LNCaP clone FGC (cell line): ENCODE data around the gene FZD1.
A peak's percentile ranks its signal among the peaks of the same experiment; 100 is the strongest.

Experiments used
- DNase-seq: peaks from one replicate; pipeline ENCODE4 v3.0.0-alpha.2; 2011; ENCODE audit warnings: low read depth
- H3K4me3 ChIP-seq: 2 replicates; pipeline ENCODE4 v1.5.1; 2011; ENCODE audit warnings: mild to moderate bottlenecking, low read depth, low read length, control low read depth
- TF ChIP-seq, protein P1 (sequence below): IDR thresholded peaks from 2 replicates; pipeline ENCODE4 v1.5.1; 2012; ENCODE audit warnings: mild to moderate bottlenecking; ENCODE audit not compliant: control insufficient read depth, insufficient read depth; ENCODE audit errors: extremely low read depth

The FZD1 gene

DNA sequence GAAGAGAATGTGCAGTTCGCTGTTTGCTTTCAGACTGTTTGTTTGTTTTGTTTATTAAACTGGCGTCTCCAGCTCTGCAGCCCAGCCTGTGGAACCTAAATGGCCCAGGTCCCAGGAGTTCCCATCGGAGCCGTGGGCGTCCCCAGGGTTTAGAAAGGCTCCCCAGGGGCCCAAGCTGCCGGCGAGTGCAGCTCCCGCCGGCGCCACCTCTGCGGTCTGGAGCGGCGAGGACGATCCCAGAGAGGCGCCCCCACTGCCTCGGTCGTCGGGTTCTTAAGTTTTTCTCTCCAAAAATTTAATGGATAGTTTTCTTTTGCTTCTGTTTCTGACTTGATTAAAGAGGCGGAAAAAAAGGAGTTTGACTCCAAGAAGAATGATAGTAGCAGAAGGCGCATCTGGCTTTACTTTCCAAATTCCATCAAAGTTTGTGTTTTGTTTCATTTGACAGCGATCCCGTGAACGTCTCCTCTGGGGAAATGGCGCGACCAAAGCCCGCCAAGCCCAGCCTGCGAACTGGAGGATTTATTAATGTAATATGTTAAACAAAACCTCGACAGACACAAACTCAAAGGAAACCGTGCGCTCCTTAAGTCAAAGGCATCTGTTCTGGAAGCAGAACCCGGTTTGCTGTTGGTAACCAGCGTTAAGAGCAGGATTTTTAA lies 718 bp upstream of the FZD1 start:
- DNase-seq = no peak
- H3K4me3 ChIP-seq = peak overlapping the region; percentile 66
- TF ChIP-seq, protein P1, sequence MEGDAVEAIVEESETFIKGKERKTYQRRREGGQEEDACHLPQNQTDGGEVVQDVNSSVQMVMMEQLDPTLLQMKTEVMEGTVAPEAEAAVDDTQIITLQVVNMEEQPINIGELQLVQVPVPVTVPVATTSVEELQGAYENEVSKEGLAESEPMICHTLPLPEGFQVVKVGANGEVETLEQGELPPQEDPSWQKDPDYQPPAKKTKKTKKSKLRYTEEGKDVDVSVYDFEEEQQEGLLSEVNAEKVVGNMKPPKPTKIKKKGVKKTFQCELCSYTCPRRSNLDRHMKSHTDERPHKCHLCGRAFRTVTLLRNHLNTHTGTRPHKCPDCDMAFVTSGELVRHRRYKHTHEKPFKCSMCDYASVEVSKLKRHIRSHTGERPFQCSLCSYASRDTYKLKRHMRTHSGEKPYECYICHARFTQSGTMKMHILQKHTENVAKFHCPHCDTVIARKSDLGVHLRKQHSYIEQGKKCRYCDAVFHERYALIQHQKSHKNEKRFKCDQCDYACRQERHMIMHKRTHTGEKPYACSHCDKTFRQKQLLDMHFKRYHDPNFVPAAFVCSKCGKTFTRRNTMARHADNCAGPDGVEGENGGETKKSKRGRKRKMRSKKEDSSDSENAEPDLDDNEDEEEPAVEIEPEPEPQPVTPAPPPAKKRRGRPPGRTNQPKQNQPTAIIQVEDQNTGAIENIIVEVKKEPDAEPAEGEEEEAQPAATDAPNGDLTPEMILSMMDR = no peak

DNA sequence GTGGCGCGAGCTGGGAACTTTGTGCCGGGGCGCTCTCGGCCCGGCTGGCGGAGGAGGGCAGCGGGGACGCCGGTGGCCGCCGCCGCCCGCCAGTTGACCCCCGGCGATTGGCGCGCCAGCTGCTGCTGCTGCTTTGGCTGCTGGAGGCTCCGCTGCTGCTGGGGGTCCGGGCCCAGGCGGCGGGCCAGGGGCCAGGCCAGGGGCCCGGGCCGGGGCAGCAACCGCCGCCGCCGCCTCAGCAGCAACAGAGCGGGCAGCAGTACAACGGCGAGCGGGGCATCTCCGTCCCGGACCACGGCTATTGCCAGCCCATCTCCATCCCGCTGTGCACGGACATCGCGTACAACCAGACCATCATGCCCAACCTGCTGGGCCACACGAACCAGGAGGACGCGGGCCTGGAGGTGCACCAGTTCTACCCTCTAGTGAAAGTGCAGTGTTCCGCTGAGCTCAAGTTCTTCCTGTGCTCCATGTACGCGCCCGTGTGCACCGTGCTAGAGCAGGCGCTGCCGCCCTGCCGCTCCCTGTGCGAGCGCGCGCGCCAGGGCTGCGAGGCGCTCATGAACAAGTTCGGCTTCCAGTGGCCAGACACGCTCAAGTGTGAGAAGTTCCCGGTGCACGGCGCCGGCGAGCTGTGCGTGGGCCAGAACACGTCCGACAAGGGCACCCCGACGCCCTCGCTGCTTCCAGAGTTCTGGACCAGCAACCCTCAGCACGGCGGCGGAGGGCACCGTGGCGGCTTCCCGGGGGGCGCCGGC lies 870 bp downstream of the FZD1 start:
- TF ChIP-seq, protein P1 = no peak
- DNase-seq = peak; percentile 49
- H3K4me3 ChIP-seq = peak overlapping the region; percentile 66

DNA sequence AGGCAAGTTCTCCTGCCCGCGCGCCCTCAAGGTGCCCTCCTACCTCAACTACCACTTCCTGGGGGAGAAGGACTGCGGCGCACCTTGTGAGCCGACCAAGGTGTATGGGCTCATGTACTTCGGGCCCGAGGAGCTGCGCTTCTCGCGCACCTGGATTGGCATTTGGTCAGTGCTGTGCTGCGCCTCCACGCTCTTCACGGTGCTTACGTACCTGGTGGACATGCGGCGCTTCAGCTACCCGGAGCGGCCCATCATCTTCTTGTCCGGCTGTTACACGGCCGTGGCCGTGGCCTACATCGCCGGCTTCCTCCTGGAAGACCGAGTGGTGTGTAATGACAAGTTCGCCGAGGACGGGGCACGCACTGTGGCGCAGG lies 1.4 kb downstream of the FZD1 start:
- no peak for DNase-seq
- peak overlapping the region; percentile 66 for H3K4me3 ChIP-seq
- TF ChIP-seq, protein P1 = no peak

DNA sequence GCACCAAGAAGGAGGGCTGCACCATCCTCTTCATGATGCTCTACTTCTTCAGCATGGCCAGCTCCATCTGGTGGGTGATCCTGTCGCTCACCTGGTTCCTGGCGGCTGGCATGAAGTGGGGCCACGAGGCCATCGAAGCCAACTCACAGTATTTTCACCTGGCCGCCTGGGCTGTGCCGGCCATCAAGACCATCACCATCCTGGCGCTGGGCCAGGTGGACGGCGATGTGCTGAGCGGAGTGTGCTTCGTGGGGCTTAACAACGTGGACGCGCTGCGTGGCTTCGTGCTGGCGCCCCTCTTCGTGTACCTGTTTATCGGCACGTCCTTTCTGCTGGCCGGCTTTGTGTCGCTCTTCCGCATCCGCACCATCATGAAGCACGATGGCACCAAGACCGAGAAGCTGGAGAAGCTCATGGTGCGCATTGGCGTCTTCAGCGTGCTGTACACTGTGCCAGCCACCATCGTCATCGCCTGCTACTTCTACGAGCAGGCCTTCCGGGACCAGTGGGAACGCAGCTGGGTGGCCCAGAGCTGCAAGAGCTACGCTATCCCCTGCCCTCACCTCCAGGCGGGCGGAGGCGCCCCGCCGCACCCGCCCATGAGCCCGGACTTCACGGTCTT lies 1.9 kb downstream of the FZD1 start:
- TF ChIP-seq, protein P1 = no peak
- DNase-seq = no peak
- no peak overlapping the region for H3K4me3 ChIP-seq

DNA sequence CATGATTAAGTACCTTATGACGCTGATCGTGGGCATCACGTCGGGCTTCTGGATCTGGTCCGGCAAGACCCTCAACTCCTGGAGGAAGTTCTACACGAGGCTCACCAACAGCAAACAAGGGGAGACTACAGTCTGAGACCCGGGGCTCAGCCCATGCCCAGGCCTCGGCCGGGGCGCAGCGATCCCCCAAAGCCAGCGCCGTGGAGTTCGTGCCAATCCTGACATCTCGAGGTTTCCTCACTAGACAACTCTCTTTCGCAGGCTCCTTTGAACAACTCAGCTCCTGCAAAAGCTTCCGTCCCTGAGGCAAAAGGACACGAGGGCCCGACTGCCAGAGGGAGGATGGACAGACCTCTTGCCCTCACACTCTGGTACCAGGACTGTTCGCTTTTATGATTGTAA lies 2.5 kb downstream of the FZD1 start:
- TF ChIP-seq, protein P1 = no peak
- no peak for DNase-seq
- no peak overlapping the region for H3K4me3 ChIP-seq

DNA sequence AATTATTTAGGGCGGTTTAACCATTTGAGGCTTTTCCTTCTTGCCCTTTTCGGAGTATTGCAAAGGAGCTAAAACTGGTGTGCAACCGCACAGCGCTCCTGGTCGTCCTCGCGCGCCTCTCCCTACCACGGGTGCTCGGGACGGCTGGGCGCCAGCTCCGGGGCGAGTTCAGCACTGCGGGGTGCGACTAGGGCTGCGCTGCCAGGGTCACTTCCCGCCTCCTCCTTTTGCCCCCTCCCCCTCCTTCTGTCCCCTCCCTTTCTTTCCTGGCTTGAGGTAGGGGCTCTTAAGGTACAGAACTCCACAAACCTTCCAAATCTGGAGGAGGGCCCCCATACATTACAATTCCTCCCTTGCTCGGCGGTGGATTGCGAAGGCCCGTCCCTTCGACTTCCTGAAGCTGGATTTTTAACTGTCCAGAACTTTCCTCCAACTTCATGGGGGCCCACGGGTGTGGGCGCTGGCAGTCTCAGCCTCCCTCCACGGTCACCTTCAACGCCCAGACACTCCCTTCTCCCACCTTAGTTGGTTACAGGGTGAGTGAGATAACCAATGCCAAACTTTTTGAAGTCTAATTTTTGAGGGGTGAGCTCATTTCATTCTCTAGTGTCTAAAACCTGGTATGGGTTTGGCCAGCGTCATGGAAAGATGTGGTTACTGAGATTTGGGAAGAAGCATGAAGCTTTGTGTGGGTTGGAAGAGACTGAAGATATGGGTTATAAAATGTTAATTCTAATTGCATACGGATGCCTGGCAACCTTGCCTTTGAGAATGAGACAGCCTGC lies 3.1 kb downstream of the FZD1 start:
- TF ChIP-seq, protein P1 = no peak
- H3K4me3 ChIP-seq = no peak overlapping the region
- DNase-seq = no peak
